Lower leg skin (tissue), 3 donors: ENCODE results near the gene SWAP70.

Source experiments
- POLR2A ChIP-seq, 2 donors: fragments of 450-650 bp; IDR thresholded peaks; one replicate each; pipeline ENCODE4 v1.6.1; 2016 to 2017; ENCODE audit warnings: antibody characterized with exemption in 2 of 2, mild to moderate bottlenecking in 1 of 2, moderate library complexity in 1 of 2
- TF ChIP-seq, protein P1 (sequence below), 3 donors: fragments of 450-650 bp; IDR thresholded peaks; one replicate each; pipeline ENCODE4 v1.5.1; 2016; ENCODE audit warnings: antibody characterized with exemption in 3 of 3, mild to moderate bottlenecking in 3 of 3, moderate library complexity in 2 of 3

GRCh38 chr11:9740202-9740883 lies 76.5 kb downstream of the SWAP70 start:
- TF ChIP-seq POLR2A (IDR thresholded peaks at IDR 0.05), result no peak
- TF ChIP-seq, protein P1, sequence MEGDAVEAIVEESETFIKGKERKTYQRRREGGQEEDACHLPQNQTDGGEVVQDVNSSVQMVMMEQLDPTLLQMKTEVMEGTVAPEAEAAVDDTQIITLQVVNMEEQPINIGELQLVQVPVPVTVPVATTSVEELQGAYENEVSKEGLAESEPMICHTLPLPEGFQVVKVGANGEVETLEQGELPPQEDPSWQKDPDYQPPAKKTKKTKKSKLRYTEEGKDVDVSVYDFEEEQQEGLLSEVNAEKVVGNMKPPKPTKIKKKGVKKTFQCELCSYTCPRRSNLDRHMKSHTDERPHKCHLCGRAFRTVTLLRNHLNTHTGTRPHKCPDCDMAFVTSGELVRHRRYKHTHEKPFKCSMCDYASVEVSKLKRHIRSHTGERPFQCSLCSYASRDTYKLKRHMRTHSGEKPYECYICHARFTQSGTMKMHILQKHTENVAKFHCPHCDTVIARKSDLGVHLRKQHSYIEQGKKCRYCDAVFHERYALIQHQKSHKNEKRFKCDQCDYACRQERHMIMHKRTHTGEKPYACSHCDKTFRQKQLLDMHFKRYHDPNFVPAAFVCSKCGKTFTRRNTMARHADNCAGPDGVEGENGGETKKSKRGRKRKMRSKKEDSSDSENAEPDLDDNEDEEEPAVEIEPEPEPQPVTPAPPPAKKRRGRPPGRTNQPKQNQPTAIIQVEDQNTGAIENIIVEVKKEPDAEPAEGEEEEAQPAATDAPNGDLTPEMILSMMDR (IDR thresholded peaks at IDR 0.05), result no peak
